Cortex of kidney (tissue), 1 donor: ENCODE measurements around the gene PTPRN.
"Not testable (repeated sequence)": the region's sequence is repeated elsewhere in the genome, so short reads cannot be mapped to it uniquely, and the experiment has no call there.

Source experiments
- DNase-seq: peaks from one replicate; lab custom pipeline; 2025; lab: John Stamatoyannopoulos, UW

Gene PTPRN

GRCh38 chr2:219287580-219288265, 21.5 kb downstream of the PTPRN start:
- no peak for DNase-seq

- not testable (repeated sequence) for DNase-seq
Measured at GRCh38 chr2:219287116-219287440, 22.1 kb downstream of the PTPRN start.

GRCh38 chr2:219286436-219287115, 22.6 kb downstream of the PTPRN start:
- no peak for DNase-seq

- DNase-seq = no peak
Measured at GRCh38 chr2:219285894-219286425, 23.2 kb downstream of the PTPRN start.

- no peak for DNase-seq
Measured at GRCh38 chr2:219285373-219285735, 23.8 kb downstream of the PTPRN start.

GRCh38 chr2:219284501-219285372, 24.5 kb downstream of the PTPRN start:
- no peak for DNase-seq

GRCh38 chr2:219282943-219283581, 26.1 kb downstream of the PTPRN start:
- no peak for DNase-seq

GRCh38 chr2:219282375-219282774, 26.8 kb downstream of the PTPRN start:
- DNase-seq = no peak

GRCh38 chr2:219281588-219281987, 27.6 kb downstream of the PTPRN start:
- DNase-seq = no peak

GRCh38 chr2:219280651-219281050, 28.6 kb downstream of the PTPRN start:
- no peak for DNase-seq

GRCh38 chr2:219279916-219280516, 29.2 kb downstream of the PTPRN start:
- DNase-seq = no peak

- DNase-seq = peak; percentile 76
Measured at GRCh38 chr2:219279151-219279915, 29.9 kb downstream of the PTPRN start, which contains the start of gene DNAJB2. TSS of gene DNAJB2 (plus strand) at chr2:219279366. CDS start at chr2:219279834, 468 bp downstream.

- DNase-seq = no peak
Measured at GRCh38 chr2:219278655-219279150, 30.5 kb downstream of the PTPRN start.

- no peak for DNase-seq
Measured at GRCh38 chr2:219277703-219278654, 31.2 kb downstream of the PTPRN start.

- no peak for DNase-seq
Measured at GRCh38 chr2:219274361-219274921, 34.8 kb downstream of the PTPRN start.

- no peak for DNase-seq
Measured at GRCh38 chr2:219273937-219274336, 35.3 kb downstream of the PTPRN start.

- DNase-seq = no peak
Measured at GRCh38 chr2:219272995-219273394, 36.2 kb downstream of the PTPRN start.

- no peak for DNase-seq
Measured at GRCh38 chr2:219272356-219272755, 36.8 kb downstream of the PTPRN start.

GRCh38 chr2:219271021-219271420, 38.2 kb downstream of the PTPRN start:
- no peak for DNase-seq
